Measurements from ENCODE around the gene PHLDB3.
A peak's percentile ranks its signal among the peaks of the same experiment; 100 is the strongest.

The PHLDB3 gene

GRCh38 chr19:43460362-43461016 is 44.1 kb downstream of the PHLDB3 start:
- 86% methylated on average over 8 of the region's 16 CpGs for WGBS (ENCODE audit: insufficient coverage)
- H3K27me3 ChIP-seq (replicated peaks in 2 of 5; ENCODE audit: control insufficient read depth in 4 of 5, insufficient read depth in 5 of 5, low read length in 4 of 5): peaks cover 0 to 2% (median 0%) of the 10 kb centered on the region in 5 experiments
- H3K4me3 ChIP-seq (ENCODE audit: control insufficient read depth in 1 of 7, extremely low read depth in 1 of 7, insufficient read depth in 4 of 7, low read depth in 2 of 7, low read length in 6 of 7): no peak overlapping the region
- H3K9me3 ChIP-seq (ENCODE audit: control extremely low read depth in 1 of 5, control insufficient read depth in 4 of 5, insufficient read depth in 2 of 5, low read depth in 1 of 5, low read length in 4 of 5): no peaks in the 10 kb centered on the region
- DNase-seq: no peak
- POLR2A ChIA-PET: no interaction called here
- CTCF ChIA-PET: interaction anchor here (1.1 to 2.4 kb wide), 5 partner anchors 10 to 58 kb away, joined by 3 to 12 read pairs (median 4); no protein-coding TSS in a partner anchor
- H3K27ac ChIP-seq (ENCODE audit: insufficient read depth in 1 of 2, low read depth in 1 of 2, low read length in 2 of 2, poor library complexity in 1 of 2, severe bottlenecking in 2 of 2): no peak overlapping the region
- H3K4me1 ChIP-seq (ENCODE audit: control extremely low read depth in 1 of 4, control insufficient read depth in 4 of 4, insufficient read depth in 4 of 4, low read length in 3 of 4): peaks cover 4 to 25% (median 21%) of the 10 kb centered on the region in 4 experiments
- no peaks in the 10 kb centered on the region for H3K36me3 ChIP-seq (ENCODE audit: control insufficient read depth in 4 of 4, insufficient read depth in 4 of 4, low read length in 3 of 4)

- H3K27me3 ChIP-seq (replicated peaks in 2 of 5; ENCODE audit: control insufficient read depth in 4 of 5, insufficient read depth in 5 of 5, low read length in 4 of 5): peaks cover 0 to 1% (median 0%) of the 10 kb centered on the region in 5 experiments
- DNase-seq: no peak
- POLR2A ChIA-PET: no interaction called here
- CTCF ChIA-PET: interaction anchor here (0.5 to 3.2 kb wide), 5 partner anchors 10 to 329 kb away, joined by 3 to 15 read pairs (median 4); no protein-coding TSS in a partner anchor
- H3K9me3 ChIP-seq (ENCODE audit: control extremely low read depth in 1 of 5, control insufficient read depth in 4 of 5, insufficient read depth in 2 of 5, low read depth in 1 of 5, low read length in 4 of 5): no peaks in the 10 kb centered on the region
- H3K36me3 ChIP-seq (ENCODE audit: control insufficient read depth in 4 of 4, insufficient read depth in 4 of 4, low read length in 3 of 4): no peaks in the 10 kb centered on the region
- WGBS (ENCODE audit: insufficient coverage): 83% methylated on average over 1 of the region's 4 CpGs
- no peak overlapping the region for H3K27ac ChIP-seq (ENCODE audit: insufficient read depth in 1 of 2, low read depth in 1 of 2, low read length in 2 of 2, poor library complexity in 1 of 2, severe bottlenecking in 2 of 2)
- no peak overlapping the region for H3K4me3 ChIP-seq (ENCODE audit: control insufficient read depth in 1 of 7, extremely low read depth in 1 of 7, insufficient read depth in 4 of 7, low read depth in 2 of 7, low read length in 6 of 7)
- peaks cover 7 to 12% (median 11%) of the 10 kb centered on the region in 4 experiments for H3K4me1 ChIP-seq (ENCODE audit: control extremely low read depth in 1 of 4, control insufficient read depth in 4 of 4, insufficient read depth in 4 of 4, low read length in 3 of 4)
These were observed 46.7 kb downstream of the PHLDB3 start for GRCh38 chr19:43457809-43458208.

- POLR2A ChIA-PET: no interaction called here
- peak overlapping the region in 2 of 7 experiments; percentile 12 to 26 for H3K4me3 ChIP-seq (ENCODE audit: control insufficient read depth in 1 of 7, extremely low read depth in 1 of 7, insufficient read depth in 4 of 7, low read depth in 2 of 7, low read length in 6 of 7)
- 63% methylated on average over 6 of the region's 10 CpGs for WGBS (ENCODE audit: insufficient coverage)
- H3K27me3 ChIP-seq (replicated peaks in 2 of 5; ENCODE audit: control insufficient read depth in 4 of 5, insufficient read depth in 5 of 5, low read length in 4 of 5): no peaks in the 10 kb centered on the region
- no peak overlapping the region for H3K27ac ChIP-seq (ENCODE audit: insufficient read depth in 1 of 2, low read depth in 1 of 2, low read length in 2 of 2, poor library complexity in 1 of 2, severe bottlenecking in 2 of 2)
- CTCF ChIA-PET: interaction anchor here (3.2 kb wide), 1 partner anchor 8 kb away, joined by 15 read pairs; no protein-coding TSS in a partner anchor
- H3K4me1 ChIP-seq (ENCODE audit: control extremely low read depth in 1 of 4, control insufficient read depth in 4 of 4, insufficient read depth in 4 of 4, low read length in 3 of 4): peaks cover 7 to 14% (median 14%) of the 10 kb centered on the region in 4 experiments
- no peaks in the 10 kb centered on the region for H3K36me3 ChIP-seq (ENCODE audit: control insufficient read depth in 4 of 4, insufficient read depth in 4 of 4, low read length in 3 of 4)
- DNase-seq: peak in 1 of 3 donors; percentile 19
- no peaks in the 10 kb centered on the region for H3K9me3 ChIP-seq (ENCODE audit: control extremely low read depth in 1 of 5, control insufficient read depth in 4 of 5, insufficient read depth in 2 of 5, low read depth in 1 of 5, low read length in 4 of 5)
These were observed 49.0 kb downstream of the PHLDB3 start for GRCh38 chr19:43455321-43456113.

- no peaks in the 10 kb centered on the region for H3K9me3 ChIP-seq (ENCODE audit: control extremely low read depth in 1 of 5, control insufficient read depth in 4 of 5, insufficient read depth in 2 of 5, low read depth in 1 of 5, low read length in 4 of 5)
- POLR2A ChIA-PET: no interaction called here
- CTCF ChIA-PET: interaction anchor here (4.4 kb wide), 1 partner anchor 66 kb away, joined by 15 read pairs; no protein-coding TSS in a partner anchor
- H3K27ac ChIP-seq (ENCODE audit: insufficient read depth in 1 of 2, low read depth in 1 of 2, low read length in 2 of 2, poor library complexity in 1 of 2, severe bottlenecking in 2 of 2): no peak overlapping the region
- no peaks in the 10 kb centered on the region for H3K36me3 ChIP-seq (ENCODE audit: control insufficient read depth in 4 of 4, insufficient read depth in 4 of 4, low read length in 3 of 4)
- no peak overlapping the region for H3K4me3 ChIP-seq (ENCODE audit: control insufficient read depth in 1 of 7, extremely low read depth in 1 of 7, insufficient read depth in 4 of 7, low read depth in 2 of 7, low read length in 6 of 7)
- peaks cover 7 to 16% (median 15%) of the 10 kb centered on the region in 4 experiments for H3K4me1 ChIP-seq (ENCODE audit: control extremely low read depth in 1 of 4, control insufficient read depth in 4 of 4, insufficient read depth in 4 of 4, low read length in 3 of 4)
- H3K27me3 ChIP-seq (replicated peaks in 2 of 5; ENCODE audit: control insufficient read depth in 4 of 5, insufficient read depth in 5 of 5, low read length in 4 of 5): no peaks in the 10 kb centered on the region
- 90% methylated on average over 2 of the region's 2 CpGs for WGBS (ENCODE audit: insufficient coverage)
- no peak for DNase-seq
These were observed 50.5 kb downstream of the PHLDB3 start for GRCh38 chr19:43454031-43454430.

GRCh38 chr19:43452582-43452981 is 52.0 kb downstream of the PHLDB3 start:
- H3K9me3 ChIP-seq (ENCODE audit: control extremely low read depth in 1 of 5, control insufficient read depth in 4 of 5, insufficient read depth in 2 of 5, low read depth in 1 of 5, low read length in 4 of 5): no peaks in the 10 kb centered on the region
- CTCF ChIA-PET: interaction anchor here (4.4 kb wide), 1 partner anchor 67 kb away, joined by 15 read pairs; no protein-coding TSS in a partner anchor
- peaks cover 7 to 16% (median 15%) of the 10 kb centered on the region in 4 experiments for H3K4me1 ChIP-seq (ENCODE audit: control extremely low read depth in 1 of 4, control insufficient read depth in 4 of 4, insufficient read depth in 4 of 4, low read length in 3 of 4)
- H3K36me3 ChIP-seq (ENCODE audit: control insufficient read depth in 4 of 4, insufficient read depth in 4 of 4, low read length in 3 of 4): no peaks in the 10 kb centered on the region
- 89% methylated on average over 3 of the region's 3 CpGs for WGBS (ENCODE audit: insufficient coverage)
- H3K27ac ChIP-seq (ENCODE audit: insufficient read depth in 1 of 2, low read depth in 1 of 2, low read length in 2 of 2, poor library complexity in 1 of 2, severe bottlenecking in 2 of 2): no peak overlapping the region
- no peaks in the 10 kb centered on the region for H3K27me3 ChIP-seq (replicated peaks in 2 of 5; ENCODE audit: control insufficient read depth in 4 of 5, insufficient read depth in 5 of 5, low read length in 4 of 5)
- no peak for DNase-seq
- H3K4me3 ChIP-seq (ENCODE audit: control insufficient read depth in 1 of 7, extremely low read depth in 1 of 7, insufficient read depth in 4 of 7, low read depth in 2 of 7, low read length in 6 of 7): no peak overlapping the region
- POLR2A ChIA-PET: interaction anchor here (1.3 kb wide), 1 partner anchor 11 kb away, joined by 4 read pairs; no protein-coding TSS in a partner anchor

- Histone ChIP-seq H3K27me3 (replicated peaks in 2 of 5; ENCODE audit: control insufficient read depth in 4 of 5, insufficient read depth in 5 of 5, low read length in 4 of 5) (no peaks in the 10 kb centered on the region), H3K4me1 (ENCODE audit: control extremely low read depth in 1 of 4, control insufficient read depth in 4 of 4, insufficient read depth in 4 of 4, low read length in 3 of 4) (peaks cover 4 to 13% (median 10%) of the 10 kb centered on the region in 4 experiments), H3K9me3 (ENCODE audit: control extremely low read depth in 1 of 5, control insufficient read depth in 4 of 5, insufficient read depth in 2 of 5, low read depth in 1 of 5, low read length in 4 of 5) (no peaks in the 10 kb centered on the region), H3K36me3 (ENCODE audit: control insufficient read depth in 4 of 4, insufficient read depth in 4 of 4, low read length in 3 of 4) (no peaks in the 10 kb centered on the region), H3K27ac (ENCODE audit: insufficient read depth in 1 of 2, low read depth in 1 of 2, low read length in 2 of 2, poor library complexity in 1 of 2, severe bottlenecking in 2 of 2) (no peak overlapping the region), H3K4me3 (ENCODE audit: control insufficient read depth in 1 of 7, extremely low read depth in 1 of 7, insufficient read depth in 4 of 7, low read depth in 2 of 7, low read length in 6 of 7) (no peak overlapping the region)
- POLR2A ChIA-PET: no interaction called here
- peak in 2 of 3 donors; percentile 52 to 55 for DNase-seq
- CTCF ChIA-PET: interaction anchor here (1.4 to 4.4 kb wide), 2 partner anchors 11 to 69 kb away, joined by 4 to 15 read pairs; no protein-coding TSS in a partner anchor
- 50% methylated on average over 1 of the region's 2 CpGs for WGBS (ENCODE audit: insufficient coverage)
These were observed 54.0 kb downstream of the PHLDB3 start for GRCh38 chr19:43450545-43450997.

Measured in common myeloid progenitor, CD34-positive (primary cell).